H9 (cell line): Measurements from ENCODE around the gene CRY2. TPM values are rescaled to one million over a fixed set of nuclear protein-coding genes. Genes with fewer than 3 reads are reported as not detected.

Experiments
- DNase-seq: peaks from one replicate; pipeline ENCODE4 v3.0.0-alpha.2; 2017
- H2AFZ ChIP-seq: one replicate; pipeline ENCODE4 v1.6.1; 2013; ENCODE audit warnings: mild to moderate bottlenecking, low read length, control low read depth, moderate library complexity
- H2AK5ac ChIP-seq: 2 replicates; pipeline ENCODE4 v1.6.1; 2013; ENCODE audit warnings: low read length, control low read depth, mixed read lengths; ENCODE audit not compliant: insufficient read length
- H2BK120ac ChIP-seq: one replicate; pipeline ENCODE4 v1.6.1; 2013; ENCODE audit warnings: low read depth, mild to moderate bottlenecking, low read length, control low read depth, inconsistent platforms; ENCODE audit not compliant: poor library complexity, severe bottlenecking
- H2BK12ac ChIP-seq: 2 replicates; pipeline ENCODE4 v1.6.1; 2013; ENCODE audit warnings: low read length, control low read depth, mixed read lengths, low read depth; ENCODE audit not compliant: insufficient read length
- H2BK15ac ChIP-seq: 2 replicates; pipeline ENCODE4 v1.6.1; 2013; ENCODE audit warnings: low read depth, low read length, control low read depth
- H2BK20ac ChIP-seq: one replicate; pipeline ENCODE4 v1.6.1; 2013; ENCODE audit warnings: low read depth, mild to moderate bottlenecking, low read length, control low read depth, inconsistent platforms; ENCODE audit not compliant: poor library complexity, severe bottlenecking
- H2BK5ac ChIP-seq: 2 replicates; pipeline ENCODE4 v1.6.1; 2013; ENCODE audit warnings: low read length, control low read depth, mixed read lengths; ENCODE audit not compliant: insufficient read length
- H3K14ac ChIP-seq: 2 replicates; pipeline ENCODE4 v1.6.1; 2013; ENCODE audit warnings: low read length, control low read depth; ENCODE audit not compliant: insufficient read depth
- H3K18ac ChIP-seq: 2 replicates; pipeline ENCODE4 v1.6.1; 2013; ENCODE audit warnings: low read depth, mild to moderate bottlenecking, mixed read lengths, low read length, control low read depth; ENCODE audit not compliant: insufficient read length
- H3K23ac ChIP-seq: 2 replicates; pipeline ENCODE4 v1.6.1; 2013; ENCODE audit warnings: low read length, control low read depth, mixed read lengths, low read depth; ENCODE audit not compliant: insufficient read length
- H3K23me2 ChIP-seq: 2 replicates; pipeline ENCODE4 v1.6.1; 2013; ENCODE audit warnings: low read depth, mild to moderate bottlenecking, mixed read lengths, low read length, control low read depth; ENCODE audit not compliant: insufficient read length, poor library complexity, severe bottlenecking
- H3K27ac ChIP-seq: 2 replicates; pipeline ENCODE4 v1.5.1; 2013; ENCODE audit warnings: low read length, control low read depth, mixed read lengths, low read depth; ENCODE audit not compliant: insufficient read length
- H3K27me3 ChIP-seq: 2 replicates; pipeline ENCODE4 v1.6.1; 2013; ENCODE audit warnings: low read length, control low read depth, inconsistent platforms; ENCODE audit not compliant: insufficient read depth
- H3K4ac ChIP-seq: 2 replicates; pipeline ENCODE4 v1.6.1; 2013; ENCODE audit warnings: low read depth, mild to moderate bottlenecking, control low read depth, inconsistent platforms, low read length, moderate library complexity
- H3K4me1 ChIP-seq: 2 replicates; pipeline ENCODE4 v1.6.1; 2013; ENCODE audit warnings: low read length, control low read depth, inconsistent platforms; ENCODE audit not compliant: insufficient read depth
- H3K4me2 ChIP-seq: 2 replicates; pipeline ENCODE4 v1.6.1; 2013; ENCODE audit warnings: low read length, control low read depth, mixed read lengths; ENCODE audit not compliant: insufficient read length, insufficient read depth
- H3K56ac ChIP-seq: 2 replicates; pipeline ENCODE4 v1.6.1; 2013; ENCODE audit warnings: low read depth, mild to moderate bottlenecking, mixed read lengths, low read length, control low read depth; ENCODE audit not compliant: insufficient read length
- H3K79me1 ChIP-seq: 2 replicates; pipeline ENCODE4 v1.6.1; 2013; ENCODE audit warnings: low read depth, mild to moderate bottlenecking, moderate library complexity, low read length, control low read depth, inconsistent platforms; ENCODE audit not compliant: insufficient read depth, poor library complexity, severe bottlenecking
- H3K79me2 ChIP-seq: 2 replicates; pipeline ENCODE4 v1.6.1; 2013; ENCODE audit warnings: low read length, control low read depth, inconsistent platforms; ENCODE audit not compliant: insufficient read depth
- H3K9ac ChIP-seq: 2 replicates; pipeline ENCODE4 v1.6.1; 2013; ENCODE audit warnings: low read length, control low read depth, mixed read lengths; ENCODE audit not compliant: insufficient read length; ENCODE audit errors: extremely low read depth
- H3K9me3 ChIP-seq: one replicate; pipeline ENCODE4 v1.6.1; 2013; ENCODE audit warnings: low read depth, low read length, inconsistent platforms; ENCODE audit not compliant: control insufficient read depth
- H3T11ph ChIP-seq: one replicate; pipeline ENCODE4 v1.6.1; 2013; ENCODE audit warnings: mild to moderate bottlenecking, low read length, control low read depth, inconsistent platforms
- H4K20me1 ChIP-seq: one replicate; pipeline ENCODE4 v1.6.1; 2013; ENCODE audit not compliant: control insufficient read depth, insufficient read length, insufficient read depth
- H4K5ac ChIP-seq: 2 replicates; pipeline ENCODE4 v1.6.1; 2013; ENCODE audit warnings: low read depth, mild to moderate bottlenecking, mixed read lengths, low read length, control low read depth; ENCODE audit not compliant: insufficient read length
- H4K8ac ChIP-seq: replicated peaks from 2 replicates; pipeline ENCODE4 v1.6.1; 2013; ENCODE audit warnings: low read length, control low read depth, mixed read lengths, low read depth; ENCODE audit not compliant: insufficient read length
- H4K91ac ChIP-seq: 2 replicates; pipeline ENCODE4 v1.6.1; 2013; ENCODE audit warnings: low read depth, mild to moderate bottlenecking, moderate library complexity, mixed read lengths, low read length, control low read depth; ENCODE audit not compliant: insufficient read length
- H3K27ac Mint-ChIP-seq, 3 experiments: 2 replicates in 2 of 3; 3 replicates in 1 of 3; pipeline ENCODE4 v1.8.0; 2020 to 2021; ENCODE audit warnings: mixed read lengths in 3 of 3, mild to moderate bottlenecking in 1 of 3, moderate library complexity in 1 of 3
- H3K27me3 Mint-ChIP-seq: 2 replicates; pipeline ENCODE4 v1.8.0; 2021; ENCODE audit warnings: low read depth, mild to moderate bottlenecking, moderate library complexity, mixed read lengths
- H3K36me3 Mint-ChIP-seq, 3 experiments: 2 replicates in 2 of 3; 3 replicates in 1 of 3; pipeline ENCODE4 v1.8.0; 2020 to 2021; ENCODE audit warnings: low read depth in 3 of 3, mixed read lengths in 3 of 3; ENCODE audit not compliant: insufficient read depth in 1 of 3
- H3K4me1 Mint-ChIP-seq, 2 experiments: 2 replicates each; pipeline ENCODE4 v1.8.0; 2020; ENCODE audit warnings: mixed read lengths in 2 of 2
- H3K4me3 Mint-ChIP-seq, 2 experiments: 2 replicates in 1 of 2; 3 replicates in 1 of 2; pipeline ENCODE4 v1.8.0; 2020 to 2021; ENCODE audit warnings: mild to moderate bottlenecking in 2 of 2, mixed read lengths in 2 of 2, moderate library complexity in 1 of 2
- H3K9me3 Mint-ChIP-seq, 2 experiments: 2 replicates in 1 of 2; 3 replicates in 1 of 2; pipeline ENCODE4 v1.8.0; 2020; ENCODE audit warnings: mild to moderate bottlenecking in 2 of 2, mixed read lengths in 2 of 2, moderate library complexity in 1 of 2
- WGBS: extraction: QIAGEN DNeasy Blood & Tissue Kit; methylation state at CpG from one replicate; pipeline ENCODE4 v1.1.7; 2013; ENCODE audit warnings: missing lambda C conversion rate, low lambda C conversion rate, mixed read lengths; ENCODE audit not compliant: insufficient read length; ENCODE audit errors: extremely low coverage; 5-methylcytosine and 5-hydroxymethylcytosine counted together
- total RNA-seq: library from RNA; stranded (reverse); gene quantifications from 2 replicates; pipeline ENCODE4 v1.2.1, GENCODE V29; 2021
- TF ChIP-seq, protein P1 (sequence below): fragments of 200-600 bp; sonication (generic); conservative IDR thresholded peaks from 3 replicates; pipeline ENCODE4 v1.8.0; 2021; ENCODE audit warnings: antibody characterized with exemption, mild to moderate bottlenecking

Gene CRY2
- total RNA-seq, 1 experiment from 2014 or later: 14.4 TPM

DNA sequence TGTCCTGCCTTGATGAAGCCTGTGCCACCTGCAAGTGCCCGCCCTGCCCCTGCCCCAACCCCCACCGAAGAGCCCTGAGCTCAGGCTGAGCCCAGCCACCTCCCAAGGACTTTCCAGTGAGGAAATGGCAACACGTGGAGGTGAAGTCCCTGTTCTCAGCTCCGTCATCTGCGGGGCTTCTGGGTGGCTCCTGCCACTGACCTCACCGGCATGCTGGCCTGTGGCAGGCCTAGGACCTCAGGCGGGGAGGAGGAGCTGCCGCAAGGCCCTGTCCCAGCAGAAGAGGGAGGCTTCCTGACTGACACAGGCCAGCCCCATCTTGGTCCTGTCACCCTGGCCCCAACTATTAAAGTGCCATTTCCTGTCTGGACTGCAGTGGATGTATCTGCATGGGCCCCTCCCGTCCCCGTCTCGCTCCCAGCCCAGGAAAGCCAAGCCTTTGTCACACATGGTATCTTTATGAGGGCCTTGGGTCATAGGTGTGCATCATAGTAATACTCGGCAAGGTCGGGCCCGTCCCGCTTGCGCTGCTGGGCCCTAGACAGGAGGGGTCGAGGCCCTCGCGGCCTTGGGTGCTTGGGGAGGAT lies 58.9 kb downstream of the CRY2 start:
- H2BK5ac ChIP-seq: no peak overlapping the region
- no peak overlapping the region for H3K27ac ChIP-seq
- H4K5ac ChIP-seq: no peak overlapping the region
- no peaks in the 10 kb centered on the region for H3K23me2 ChIP-seq
- no peaks in the 10 kb centered on the region for H3K27me3 ChIP-seq
- H3K4me3 Mint-ChIP-seq: no peak overlapping the region
- no peaks in the 10 kb centered on the region; the same call in 1 of the 2 replicates for H3K27me3 Mint-ChIP-seq
- peaks cover 2 to 4% of the 10 kb centered on the region in 2 experiments; a peak in 2 of 4 replicates for H3K4me1 Mint-ChIP-seq
- H3K18ac ChIP-seq: no peak overlapping the region
- no peak overlapping the region for H2BK120ac ChIP-seq
- no peak overlapping the region for H2BK15ac ChIP-seq
- H2BK12ac ChIP-seq: no peak overlapping the region
- no peaks in the 10 kb centered on the region for H3K79me2 ChIP-seq
- peaks cover 10 to 40% (median 24%) of the 10 kb centered on the region in 3 experiments for H3K36me3 Mint-ChIP-seq
- no peak overlapping the region for H4K8ac ChIP-seq
- no peak overlapping the region for H3T11ph ChIP-seq
- TF ChIP-seq, protein P1, sequence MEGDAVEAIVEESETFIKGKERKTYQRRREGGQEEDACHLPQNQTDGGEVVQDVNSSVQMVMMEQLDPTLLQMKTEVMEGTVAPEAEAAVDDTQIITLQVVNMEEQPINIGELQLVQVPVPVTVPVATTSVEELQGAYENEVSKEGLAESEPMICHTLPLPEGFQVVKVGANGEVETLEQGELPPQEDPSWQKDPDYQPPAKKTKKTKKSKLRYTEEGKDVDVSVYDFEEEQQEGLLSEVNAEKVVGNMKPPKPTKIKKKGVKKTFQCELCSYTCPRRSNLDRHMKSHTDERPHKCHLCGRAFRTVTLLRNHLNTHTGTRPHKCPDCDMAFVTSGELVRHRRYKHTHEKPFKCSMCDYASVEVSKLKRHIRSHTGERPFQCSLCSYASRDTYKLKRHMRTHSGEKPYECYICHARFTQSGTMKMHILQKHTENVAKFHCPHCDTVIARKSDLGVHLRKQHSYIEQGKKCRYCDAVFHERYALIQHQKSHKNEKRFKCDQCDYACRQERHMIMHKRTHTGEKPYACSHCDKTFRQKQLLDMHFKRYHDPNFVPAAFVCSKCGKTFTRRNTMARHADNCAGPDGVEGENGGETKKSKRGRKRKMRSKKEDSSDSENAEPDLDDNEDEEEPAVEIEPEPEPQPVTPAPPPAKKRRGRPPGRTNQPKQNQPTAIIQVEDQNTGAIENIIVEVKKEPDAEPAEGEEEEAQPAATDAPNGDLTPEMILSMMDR: no peak
- no peak overlapping the region for H3K9ac ChIP-seq
- H4K91ac ChIP-seq: no peak overlapping the region
- peak; percentile 43 for DNase-seq
- no peak overlapping the region for H2BK20ac ChIP-seq
- H3K9me3 ChIP-seq: no peaks in the 10 kb centered on the region
- H2AFZ ChIP-seq: no peak overlapping the region
- no peak overlapping the region for H3K4me2 ChIP-seq
- no peak overlapping the region for H2AK5ac ChIP-seq
- no peaks in the 10 kb centered on the region for H3K4me1 ChIP-seq
- no peak overlapping the region for H3K4ac ChIP-seq
- no peak overlapping the region for H3K23ac ChIP-seq
- no peak overlapping the region; the same call in 1 of the 2 replicates for H3K14ac ChIP-seq
- no peaks in the 10 kb centered on the region for H4K20me1 ChIP-seq
- no peaks in the 10 kb centered on the region for H3K9me3 Mint-ChIP-seq
- H3K56ac ChIP-seq: no peak overlapping the region
- peak overlapping the region in 2 of 3 experiments; percentile 60 to 86; a peak in 3 of 7 replicates for H3K27ac Mint-ChIP-seq
- no CpG with 5 or more reads among the region's 19 CpGs for WGBS
- no peaks in the 10 kb centered on the region for H3K79me1 ChIP-seq
